WI38 (cell line): ENCODE measurements around the gene TRIM66.

Experiments
- H3K4me3 ChIP-seq: 2 replicates; pipeline ENCODE4 v1.5.1; 2011; ENCODE audit warnings: low read depth, mild to moderate bottlenecking, control low read depth, low read length
- TF ChIP-seq, protein P1 (sequence below): IDR thresholded peaks from 2 replicates; pipeline ENCODE4 v1.5.1; 2012; ENCODE audit warnings: low read depth, mild to moderate bottlenecking, control low read depth, low read length

Gene TRIM66

DNA sequence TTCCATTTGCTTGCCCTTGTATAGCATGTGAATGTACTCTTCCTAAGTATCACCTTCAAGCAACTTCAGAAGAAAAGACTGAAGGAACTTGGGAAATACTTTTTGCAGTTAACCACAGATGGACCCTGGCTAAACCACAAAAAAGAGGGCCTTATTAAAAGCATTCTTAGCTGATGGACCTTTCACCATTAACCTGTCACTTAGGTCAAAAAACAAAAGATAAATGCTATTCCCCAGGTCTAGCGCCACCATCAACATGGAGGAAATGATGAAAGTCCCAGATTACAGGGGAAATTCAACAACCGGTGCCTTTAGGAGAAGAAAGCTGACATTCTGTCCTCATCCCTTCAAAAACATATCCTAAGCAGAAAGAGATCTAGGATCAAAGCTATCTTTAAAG is 117.9 kb downstream of the TRIM66 start:
- TF ChIP-seq, protein P1, sequence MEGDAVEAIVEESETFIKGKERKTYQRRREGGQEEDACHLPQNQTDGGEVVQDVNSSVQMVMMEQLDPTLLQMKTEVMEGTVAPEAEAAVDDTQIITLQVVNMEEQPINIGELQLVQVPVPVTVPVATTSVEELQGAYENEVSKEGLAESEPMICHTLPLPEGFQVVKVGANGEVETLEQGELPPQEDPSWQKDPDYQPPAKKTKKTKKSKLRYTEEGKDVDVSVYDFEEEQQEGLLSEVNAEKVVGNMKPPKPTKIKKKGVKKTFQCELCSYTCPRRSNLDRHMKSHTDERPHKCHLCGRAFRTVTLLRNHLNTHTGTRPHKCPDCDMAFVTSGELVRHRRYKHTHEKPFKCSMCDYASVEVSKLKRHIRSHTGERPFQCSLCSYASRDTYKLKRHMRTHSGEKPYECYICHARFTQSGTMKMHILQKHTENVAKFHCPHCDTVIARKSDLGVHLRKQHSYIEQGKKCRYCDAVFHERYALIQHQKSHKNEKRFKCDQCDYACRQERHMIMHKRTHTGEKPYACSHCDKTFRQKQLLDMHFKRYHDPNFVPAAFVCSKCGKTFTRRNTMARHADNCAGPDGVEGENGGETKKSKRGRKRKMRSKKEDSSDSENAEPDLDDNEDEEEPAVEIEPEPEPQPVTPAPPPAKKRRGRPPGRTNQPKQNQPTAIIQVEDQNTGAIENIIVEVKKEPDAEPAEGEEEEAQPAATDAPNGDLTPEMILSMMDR = no peak
- no peak overlapping the region for H3K4me3 ChIP-seq
